ENCODE data around the gene COL4A1. TPM values are rescaled to one million over a fixed set of nuclear protein-coding genes. Genes with fewer than 3 reads are reported as not detected.

Gene COL4A1
- total and polyA plus RNA-seq, 2 of the 13 experiments (the other 11 are each of a cell fraction or from before 2014, with no cell fraction given), result not detected

GRCh38 chr13:110216006-110216397 lies 91.0 kb downstream of the COL4A1 start:
- Histone ChIP-seq H2AFZ (ENCODE audit: low read length) (no peak overlapping the region), H3K9ac (ENCODE audit: insufficient read depth, low read depth, low read length) (no peak overlapping the region), H3K27ac (ENCODE audit: extremely low read length, insufficient read depth, low read length) (no peak overlapping the region), H3K4me3 (replicated peaks in 1 of 3; ENCODE audit: insufficient read depth in 1 of 3, low read depth in 2 of 3, low read length in 3 of 3) (no peak overlapping the region), H3K4me1 (ENCODE audit: insufficient read depth, low read length) (no peaks in the 10 kb centered on the region), H3K36me3 (replicated peaks in 1 of 2; ENCODE audit: control insufficient read depth in 1 of 2, insufficient read depth in 2 of 2, low read length in 2 of 2) (no peaks in the 10 kb centered on the region), H3K27me3 (ENCODE audit: control insufficient read depth in 1 of 2, insufficient read depth in 2 of 2, low read length in 2 of 2) (peaks cover 0 to 17% of the 10 kb centered on the region in 2 experiments; a peak in 1 of 5 replicates), H3K79me2 (ENCODE audit: insufficient read depth, low read length) (no peaks in the 10 kb centered on the region), H3K9me3 (ENCODE audit: low read length) (no peaks in the 10 kb centered on the region), H3K4me2 (ENCODE audit: low read depth, low read length) (no peak overlapping the region), H4K20me1 (ENCODE audit: insufficient read depth, low read length) (no peaks in the 10 kb centered on the region)
- ChIA-PET POLR2A (no interaction called here), CTCF (ENCODE audit: low intra/inter-chr PET ratio, low total read pairs) (no interaction called here)
- FAIRE-seq (no peak), DNase-seq (ENCODE audit: low spot score) (no peak), ATAC-seq (no peak)
- TF ChIP-seq FOXA3 (CRISPR knock-in tag; IDR thresholded peaks at IDR 0.05) (no peak), REL (CRISPR knock-in tag; conservative IDR thresholded peaks at IDR 0.05) (no peak), AKNA (CRISPR knock-in tag; IDR thresholded peaks at IDR 0.05; ENCODE audit: borderline replicate concordance) (no peak)
- 35% methylated on average over 4 of the region's 4 CpGs for WGBS (ENCODE audit: low lambda C conversion rate)
- no TSS peak for BruUV-seq (replicated peaks)
- in situ Hi-C loops (cut with HindIII; ENCODE audit: extremely low pct_ligation_motif_present, low pct_unique_long_range_greater_than_20kb), result loop anchor here (25.0 kb wide), 1 partner anchor 596 kb away; no protein-coding TSS in a partner anchor
- intact Hi-C loops (cut with micrococcal nuclease; ENCODE audit: unreplicated experiment), result no loop called here

GRCh38 chr13:110215606-110216005 lies 91.4 kb downstream of the COL4A1 start:
- intact Hi-C loops (cut with micrococcal nuclease; ENCODE audit: unreplicated experiment) (no loop called here), in situ Hi-C loops (cut with HindIII; ENCODE audit: extremely low pct_ligation_motif_present, low pct_unique_long_range_greater_than_20kb) (loop anchor here (25.0 kb wide), 1 partner anchor 597 kb away; no protein-coding TSS in a partner anchor)
- Histone ChIP-seq H3K79me2 (ENCODE audit: insufficient read depth, low read length) (no peaks in the 10 kb centered on the region), H2AFZ (ENCODE audit: low read length) (no peak overlapping the region), H3K4me2 (ENCODE audit: low read depth, low read length) (no peak overlapping the region), H3K27me3 (ENCODE audit: control insufficient read depth in 1 of 2, insufficient read depth in 2 of 2, low read length in 2 of 2) (peaks cover 0 to 16% of the 10 kb centered on the region in 2 experiments; a peak in 1 of 5 replicates), H3K4me3 (replicated peaks in 1 of 3; ENCODE audit: insufficient read depth in 1 of 3, low read depth in 2 of 3, low read length in 3 of 3) (no peak overlapping the region), H3K4me1 (ENCODE audit: insufficient read depth, low read length) (no peaks in the 10 kb centered on the region), H3K36me3 (replicated peaks in 1 of 2; ENCODE audit: control insufficient read depth in 1 of 2, insufficient read depth in 2 of 2, low read length in 2 of 2) (no peaks in the 10 kb centered on the region), H3K27ac (ENCODE audit: extremely low read length, insufficient read depth, low read length) (no peak overlapping the region), H3K9me3 (ENCODE audit: low read length) (no peaks in the 10 kb centered on the region), H3K9ac (ENCODE audit: insufficient read depth, low read depth, low read length) (no peak overlapping the region), H4K20me1 (ENCODE audit: insufficient read depth, low read length) (no peaks in the 10 kb centered on the region)
- TF ChIP-seq RNF219 (CRISPR knock-in tag; IDR thresholded peaks at IDR 0.05) (no peak), ZNF781 (CRISPR knock-in tag; IDR thresholded peaks at IDR 0.05; ENCODE audit: borderline replicate concordance, not compliant biosample characterization) (no peak), NFATC3 (CRISPR knock-in tag; IDR thresholded peaks at IDR 0.05) (no peak), RELA (CRISPR knock-in tag; IDR thresholded peaks at IDR 0.05) (no peak), POLR2AphosphoS2 (IDR thresholded peaks at IDR 0.05; ENCODE audit: low read depth, low read length) (no peak), ZFP36L2 (CRISPR knock-in tag; IDR thresholded peaks at IDR 0.05) (no peak), ZNF83 (CRISPR knock-in tag; IDR thresholded peaks at IDR 0.05; ENCODE audit: borderline replicate concordance) (no peak), SKI (IDR thresholded peaks at IDR 0.05; ENCODE audit: partially characterized antibody) (no peak)
- 39% methylated on average over 7 of the region's 7 CpGs for WGBS (ENCODE audit: low lambda C conversion rate)
- POLR2A ChIA-PET, result no interaction called here
- DNase-seq (ENCODE audit: low spot score) (no peak), FAIRE-seq (no peak), ATAC-seq (no peak)
- no TSS peak for BruUV-seq (replicated peaks)
- CTCF ChIA-PET (ENCODE audit: low intra/inter-chr PET ratio, low total read pairs), result no interaction called here
